HG03108 (cell line): Measurements from ENCODE around the gene CHRNA9.

ENCODE experiments used
- ATAC-seq: cut with Tn5 transposase; IDR thresholded peaks from one replicate; pipeline ENCODE4 v1.9.1; 2021; ENCODE audit warnings: moderate library complexity; ENCODE audit not compliant: unreplicated experiment

The CHRNA9 gene

GRCh38 chr4:40308528-40309122, 26.5 kb upstream of the CHRNA9 start:
- ATAC-seq, result no peak

DNA sequence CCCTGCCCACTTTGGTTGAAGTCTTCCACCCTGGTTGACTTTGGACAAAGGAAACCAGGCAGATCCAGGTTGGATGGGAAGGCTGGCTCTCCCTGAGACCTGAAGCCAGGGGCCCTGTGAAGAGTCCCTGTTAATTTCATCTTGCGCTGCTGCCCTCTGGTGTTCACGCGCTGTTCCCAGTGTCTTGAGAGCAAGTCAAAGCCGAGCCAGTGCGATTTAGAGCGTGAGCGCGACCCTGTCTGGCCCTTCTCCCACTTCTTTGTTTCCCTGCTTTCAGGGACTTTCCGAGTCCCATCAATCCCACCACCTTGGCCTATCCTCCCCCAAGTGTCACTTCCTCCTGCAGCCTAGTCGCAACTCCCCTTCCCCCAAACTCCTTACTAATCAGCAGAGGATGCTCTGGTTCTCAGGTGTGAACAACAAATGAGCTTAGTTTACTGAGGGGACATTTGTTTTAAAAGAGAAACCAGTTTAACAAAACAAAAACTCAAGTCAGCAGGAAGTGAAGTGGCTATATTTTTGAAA, 25.8 kb upstream of the CHRNA9 start:
- no peak for ATAC-seq

DNA sequence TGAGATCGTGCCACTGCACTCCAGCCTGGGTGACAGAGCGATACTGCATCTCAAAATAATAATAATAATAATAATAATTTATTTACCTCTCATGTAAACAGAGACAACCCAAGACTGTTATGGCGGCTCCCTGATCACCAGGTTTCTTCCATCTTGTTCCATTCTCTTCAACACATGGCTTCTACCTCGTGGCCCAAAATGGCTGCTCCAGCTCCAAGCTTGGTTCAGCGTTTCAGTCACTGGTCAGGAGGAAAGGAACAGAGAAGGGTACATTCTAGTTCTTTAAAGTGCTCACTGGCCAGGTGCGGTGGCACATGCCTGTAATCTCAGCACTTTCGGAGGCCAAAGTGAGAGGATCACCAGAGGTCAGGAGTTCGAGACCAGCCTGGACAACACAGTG, 24.9 kb upstream of the CHRNA9 start:
- ATAC-seq, result no peak

GRCh38 chr4:40311811-40312346, 23.3 kb upstream of the CHRNA9 start:
- ATAC-seq, result no peak

- no peak for ATAC-seq
Observed at GRCh38 chr4:40314951-40315350, 20.2 kb upstream of the CHRNA9 start.

DNA sequence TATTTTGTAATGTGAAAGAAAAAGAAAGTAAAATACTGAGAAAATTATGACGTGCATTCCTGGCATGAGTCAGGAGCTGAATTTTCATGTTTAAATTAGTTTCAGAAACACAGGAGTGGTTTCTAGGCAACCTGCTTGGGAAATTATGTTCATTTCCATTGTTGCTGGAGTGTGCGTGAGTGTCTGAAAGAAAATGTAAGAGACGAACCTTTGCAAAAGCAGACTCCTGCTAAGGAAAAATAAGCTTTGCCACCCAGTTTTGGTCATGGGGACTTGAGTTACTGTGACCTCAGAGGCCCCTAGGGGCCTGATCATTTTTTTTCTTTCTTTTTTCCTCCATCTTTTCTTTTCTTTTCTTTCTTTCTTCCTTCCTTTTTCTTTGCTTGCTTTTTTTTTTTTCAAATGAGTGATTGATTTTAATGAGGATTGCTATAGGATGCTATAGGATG, 18.8 kb upstream of the CHRNA9 start:
- ATAC-seq, result no peak

- ATAC-seq, result peak; percentile 44
Observed at GRCh38 chr4:40316782-40317635, 18.1 kb upstream of the CHRNA9 start.

- ATAC-seq, result no peak
Observed at GRCh38 chr4:40317916-40318658, 17.0 kb upstream of the CHRNA9 start.

GRCh38 chr4:40321574-40322275, 13.4 kb upstream of the CHRNA9 start:
- no peak for ATAC-seq

DNA sequence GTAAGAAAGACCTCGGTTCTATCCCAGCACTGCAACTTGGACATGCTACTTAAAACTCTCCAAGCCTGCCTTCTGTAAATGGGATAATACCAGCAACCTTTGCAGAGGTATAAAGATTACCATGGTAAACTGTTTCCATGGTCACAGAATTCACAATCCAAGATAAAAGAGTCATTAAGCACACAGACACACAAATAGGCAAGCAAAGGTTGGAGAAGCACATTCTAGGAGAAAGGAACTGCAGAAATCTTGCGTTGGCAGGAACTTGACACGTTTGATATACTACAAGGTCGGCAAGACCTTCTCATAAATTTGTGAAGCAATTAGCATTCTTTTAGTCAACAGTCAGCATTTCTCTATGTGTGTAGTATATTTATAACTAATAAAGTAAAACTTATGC, 12.3 kb upstream of the CHRNA9 start:
- ATAC-seq, result no peak

- ATAC-seq, result no peak
Observed at GRCh38 chr4:40323866-40324265, 11.3 kb upstream of the CHRNA9 start.

DNA sequence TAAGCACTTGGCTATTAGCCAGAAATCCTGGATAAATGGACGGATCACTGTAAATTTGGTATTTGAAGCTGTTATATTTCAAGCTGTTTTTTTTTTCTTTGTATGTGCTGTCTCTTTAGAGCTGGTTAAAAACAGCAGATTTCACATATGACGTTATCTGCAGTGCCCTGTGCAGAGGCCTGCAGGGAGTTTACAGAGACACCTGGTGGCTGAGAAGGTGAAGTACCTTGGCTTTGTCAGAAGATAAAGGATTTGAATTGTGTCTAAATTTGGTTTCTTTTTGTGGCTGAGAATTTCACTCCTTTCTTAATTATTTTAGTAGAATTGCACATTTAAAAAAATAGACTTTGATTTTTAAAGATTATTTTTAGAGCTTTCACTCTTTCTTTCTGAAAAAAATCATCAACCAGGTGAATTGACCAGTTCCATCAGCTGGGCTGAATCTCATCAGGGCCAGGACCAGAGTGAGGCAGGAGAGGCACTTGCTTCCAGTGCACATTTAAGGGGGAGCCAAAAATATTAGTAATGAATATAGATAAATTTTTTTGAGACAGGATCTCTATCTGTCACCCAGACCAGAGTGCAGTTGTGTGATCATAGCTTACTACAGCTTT, 9.6 kb upstream of the CHRNA9 start:
- ATAC-seq, result peak; percentile 86

- ATAC-seq, result no peak
Observed at GRCh38 chr4:40327340-40327739, 7.8 kb upstream of the CHRNA9 start.

GRCh38 chr4:40328383-40328782, 6.8 kb upstream of the CHRNA9 start:
- ATAC-seq, result no peak

DNA sequence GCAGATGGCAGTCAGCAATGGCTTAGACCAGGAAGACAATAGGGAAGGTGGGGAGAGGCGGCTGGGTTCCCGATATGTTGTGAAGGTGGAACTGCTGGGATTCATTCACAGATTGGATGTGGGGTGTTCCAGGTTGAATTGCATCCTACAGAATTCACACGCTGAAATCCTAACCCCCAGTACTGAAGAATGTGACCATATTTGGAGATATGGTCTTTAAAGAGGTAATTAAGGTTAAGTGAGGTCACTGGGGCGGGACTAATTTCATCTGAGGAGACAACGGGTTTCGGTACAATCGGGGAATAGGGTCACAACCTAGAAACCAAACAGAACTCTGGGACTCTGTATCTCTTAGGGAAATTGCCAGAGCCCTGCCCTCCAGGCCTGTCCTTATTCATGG, 5.3 kb upstream of the CHRNA9 start:
- ATAC-seq, result no peak

DNA sequence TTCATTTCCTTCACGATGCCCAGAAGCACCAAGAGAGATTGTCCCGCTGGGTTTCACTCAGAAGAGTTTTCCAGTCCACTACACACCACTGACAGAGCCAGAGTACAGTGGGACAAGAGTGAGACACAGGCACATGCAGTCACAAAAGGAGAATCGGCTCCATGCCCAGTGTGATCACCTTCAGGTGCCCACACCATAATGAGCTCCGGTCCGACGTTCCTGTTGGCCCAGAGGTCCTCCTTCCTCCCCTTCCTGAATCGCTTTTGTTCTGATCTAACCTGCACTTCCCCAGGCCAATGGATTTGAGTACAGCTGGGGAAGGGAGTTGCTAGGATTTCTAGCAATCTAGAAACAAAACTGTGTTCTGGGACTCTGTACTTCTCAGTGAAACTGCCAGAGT, 4.6 kb upstream of the CHRNA9 start:
- ATAC-seq, result no peak

GRCh38 chr4:40331101-40331745, 3.9 kb upstream of the CHRNA9 start:
- ATAC-seq, result no peak

- ATAC-seq, result no peak
Observed at GRCh38 chr4:40331961-40332360, 3.2 kb upstream of the CHRNA9 start.

- ATAC-seq, result no peak
Observed at GRCh38 chr4:40333921-40334352, 1.2 kb upstream of the CHRNA9 start.

- no peak for ATAC-seq
Observed at GRCh38 chr4:40335525-40335894, 377 bp downstream of the CHRNA9 start.
